ENCODE measurements around the gene MAPT.

Gene MAPT

GRCh38 chr17:46027048-46027975 lies 133.0 kb downstream of the MAPT start:
- Histone ChIP-seq H3K27me3 (replicated peaks) (no peaks in the 10 kb centered on the region), H3K36me3 (replicated peaks) (peaks cover 28% of the 10 kb centered on the region), H3K27ac (no peak overlapping the region), H3K4me3 (ENCODE audit: low read depth, low read length) (no peak overlapping the region)
- TF ChIP-seq CTCF (IDR thresholded peaks at IDR 0.05; ENCODE audit: low read depth, low read length, missing control alignments): no peak
- in situ Hi-C loops (cut with HindIII; ENCODE audit: low pct_ligation_motif_present, low sequenced_read_pairs): no loop called here
- DNase-seq: no peak

GRCh38 chr17:46027976-46028325 lies 133.6 kb downstream of the MAPT start:
- in situ Hi-C loops (cut with HindIII; ENCODE audit: low pct_ligation_motif_present, low sequenced_read_pairs): no loop called here
- Histone ChIP-seq H3K36me3 (replicated peaks) (peaks cover 34% of the 10 kb centered on the region), H3K27me3 (replicated peaks) (no peaks in the 10 kb centered on the region), H3K4me3 (ENCODE audit: low read depth, low read length) (no peak overlapping the region), H3K27ac (no peak overlapping the region)
- no peak for TF ChIP-seq CTCF (IDR thresholded peaks at IDR 0.05; ENCODE audit: low read depth, low read length, missing control alignments)
- DNase-seq: no peak

- Histone ChIP-seq H3K36me3 (replicated peaks) (peaks cover 39% of the 10 kb centered on the region), H3K4me3 (ENCODE audit: low read depth, low read length) (no peak overlapping the region), H3K27ac (no peak overlapping the region), H3K27me3 (replicated peaks) (no peaks in the 10 kb centered on the region)
- in situ Hi-C loops (cut with HindIII; ENCODE audit: low pct_ligation_motif_present, low sequenced_read_pairs): no loop called here
- TF ChIP-seq CTCF (IDR thresholded peaks at IDR 0.05; ENCODE audit: low read depth, low read length, missing control alignments): no peak
- no peak for DNase-seq
These were observed 134.0 kb downstream of the MAPT start for GRCh38 chr17:46028374-46028773.

GRCh38 chr17:46028981-46029565 lies 134.7 kb downstream of the MAPT start:
- Histone ChIP-seq H3K36me3 (replicated peaks) (peaks cover 46% of the 10 kb centered on the region), H3K27ac (no peak overlapping the region), H3K27me3 (replicated peaks) (no peaks in the 10 kb centered on the region), H3K4me3 (ENCODE audit: low read depth, low read length) (no peak overlapping the region)
- in situ Hi-C loops (cut with HindIII; ENCODE audit: low pct_ligation_motif_present, low sequenced_read_pairs): no loop called here
- no peak for DNase-seq
- TF ChIP-seq CTCF (IDR thresholded peaks at IDR 0.05; ENCODE audit: low read depth, low read length, missing control alignments): no peak

GRCh38 chr17:46029627-46030026 lies 135.3 kb downstream of the MAPT start:
- no peak for DNase-seq
- Histone ChIP-seq H3K4me3 (ENCODE audit: low read depth, low read length) (no peak overlapping the region), H3K27me3 (replicated peaks) (no peaks in the 10 kb centered on the region), H3K27ac (no peak overlapping the region), H3K36me3 (replicated peaks) (peaks cover 51% of the 10 kb centered on the region)
- in situ Hi-C loops (cut with HindIII; ENCODE audit: low pct_ligation_motif_present, low sequenced_read_pairs): no loop called here
- no peak for TF ChIP-seq CTCF (IDR thresholded peaks at IDR 0.05; ENCODE audit: low read depth, low read length, missing control alignments)

Data from brain microvascular endothelial cell (primary cell).